ENCODE data around the gene NFKBIZ. TPM values are rescaled to one million over a fixed set of nuclear protein-coding genes. Genes with fewer than 3 reads are reported as not detected.
A peak's percentile ranks its signal among the peaks of the same experiment; 100 is the strongest.

The NFKBIZ gene
- total and polyA plus RNA-seq, 4 experiments from 2014 or later, result 7.3 to 79.5 (median 44.6) TPM

GRCh38 chr3:101838691-101839090 lies 10.6 kb upstream of the NFKBIZ start:
- Mint-ChIP-seq H3K36me3 (peaks cover 5 to 17% of the 10 kb centered on the region in 2 donors), H3K27me3 (no peaks in the 10 kb centered on the region), H3K9me3 (peaks cover 0 to 5% (median 0%) of the 10 kb centered on the region in 8 donors), H3K4me1 (peaks cover 11 to 22% (median 12%) of the 10 kb centered on the region in 4 donors), H3K27ac (peak overlapping the region in 1 of 7 donors; percentile 2), H3K4me3 (no peak overlapping the region)
- ChIA-PET CTCF (ENCODE audit: partially characterized antibody) (interaction anchor here (0.6 to 3.6 kb wide), 4 partner anchors 9 to 387 kb away, joined by 3 to 12 read pairs (median 4); partner anchors contain the start of gene NFKBIZ), POLR2A (ENCODE audit: partially characterized antibody) (interaction anchor here (2.4 to 3.0 kb wide), 2 partner anchors 10 to 11 kb away, joined by 11 to 20 read pairs; partner anchors contain the start of gene NFKBIZ)
- Histone ChIP-seq H3K9me3 (ENCODE audit: control insufficient read depth in 1 of 2, low read length in 2 of 2) (no peaks in the 10 kb centered on the region), H3K4me3 (ENCODE audit: low read length in 2 of 2) (no peak overlapping the region), H3K27me3 (ENCODE audit: insufficient read depth, low read length) (no peaks in the 10 kb centered on the region), H3K36me3 (ENCODE audit: insufficient read depth, low read length) (no peaks in the 10 kb centered on the region), H3K27ac (ENCODE audit: low read depth, low read length) (no peak overlapping the region), H3K4me1 (ENCODE audit: insufficient read depth, low read length) (peaks cover 5% of the 10 kb centered on the region)
- intact Hi-C loops (cut with micrococcal nuclease), result no loop called here
- DNase-seq, result no peak

GRCh38 chr3:101840066-101840465 lies 9.2 kb upstream of the NFKBIZ start:
- Mint-ChIP-seq H3K36me3 (peaks cover 5 to 10% of the 10 kb centered on the region in 2 donors), H3K27ac (no peak overlapping the region), H3K9me3 (peaks cover 0 to 5% (median 0%) of the 10 kb centered on the region in 8 donors), H3K4me3 (no peak overlapping the region), H3K4me1 (peaks cover 0 to 8% (median 2%) of the 10 kb centered on the region in 4 donors), H3K27me3 (no peaks in the 10 kb centered on the region)
- Histone ChIP-seq H3K36me3 (ENCODE audit: insufficient read depth, low read length) (no peaks in the 10 kb centered on the region), H3K27ac (ENCODE audit: low read depth, low read length) (no peak overlapping the region), H3K4me3 (ENCODE audit: low read length in 2 of 2) (no peak overlapping the region), H3K4me1 (ENCODE audit: insufficient read depth, low read length) (no peaks in the 10 kb centered on the region), H3K27me3 (ENCODE audit: insufficient read depth, low read length) (no peaks in the 10 kb centered on the region), H3K9me3 (ENCODE audit: control insufficient read depth in 1 of 2, low read length in 2 of 2) (no peaks in the 10 kb centered on the region)
- intact Hi-C loops (cut with micrococcal nuclease), result no loop called here
- ChIA-PET CTCF (ENCODE audit: partially characterized antibody) (interaction anchor here (3.6 kb wide), 1 partner anchor 9 kb away, joined by 12 read pairs; the partner anchor contains the start of gene NFKBIZ), POLR2A (ENCODE audit: partially characterized antibody) (interaction anchor here (2.4 to 3.0 kb wide), 2 partner anchors 9 to 12 kb away, joined by 11 to 20 read pairs; partner anchors contain the start of gene NFKBIZ)
- DNase-seq, result no peak

DNA sequence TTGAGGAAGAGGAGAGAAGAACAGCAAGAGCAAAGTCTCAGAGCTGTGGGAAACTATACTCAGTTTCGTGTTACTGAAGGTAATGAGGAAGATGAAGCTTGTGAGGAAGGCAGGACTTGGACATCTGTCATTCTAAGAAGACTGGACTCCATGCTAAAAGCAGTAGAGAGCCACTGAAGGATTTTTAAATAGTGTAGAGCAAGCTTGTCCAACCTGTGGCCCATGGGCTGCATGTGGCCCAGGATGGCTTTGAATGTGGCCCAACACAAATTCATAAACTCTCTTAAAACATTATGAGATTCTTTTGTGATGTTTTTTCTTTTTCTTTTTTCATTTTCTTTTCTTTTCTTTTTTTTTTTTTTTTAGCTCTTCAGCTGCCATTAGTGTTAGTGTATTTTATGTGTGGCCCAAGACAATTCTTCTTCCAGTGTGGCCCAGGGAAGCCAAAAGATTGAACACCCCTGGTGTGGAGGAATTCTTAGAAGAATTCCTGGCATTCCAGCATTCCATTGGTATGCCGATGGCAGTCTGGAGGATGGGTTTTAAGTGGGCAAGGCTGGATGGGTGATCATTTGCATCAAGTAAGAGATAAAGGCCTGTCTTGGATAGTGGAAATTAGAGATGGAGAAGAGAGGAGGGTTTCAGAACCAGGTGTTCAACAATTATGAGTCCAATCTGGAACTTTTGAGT lies 6.9 kb upstream of the NFKBIZ start:
- H3K27me3 Mint-ChIP-seq, result no peaks in the 10 kb centered on the region
- intact Hi-C loops (cut with micrococcal nuclease), result no loop called here
- no peak overlapping the region for H3K27ac Mint-ChIP-seq
- H3K4me3 Mint-ChIP-seq, result no peak overlapping the region
- ChIA-PET POLR2A (ENCODE audit: partially characterized antibody) (no interaction called here), CTCF (ENCODE audit: partially characterized antibody) (interaction anchor here (0.9 to 1.6 kb wide), 4 partner anchors 11 to 40 kb away, joined by 3 to 5 read pairs (median 3); no protein-coding TSS in a partner anchor)
- H3K27me3 ChIP-seq (ENCODE audit: insufficient read depth, low read length), result no peaks in the 10 kb centered on the region
- H3K36me3 ChIP-seq (ENCODE audit: insufficient read depth, low read length), result no peaks in the 10 kb centered on the region
- no peak for DNase-seq
- no peak overlapping the region for H3K27ac ChIP-seq (ENCODE audit: low read depth, low read length)
- H3K9me3 ChIP-seq (ENCODE audit: control insufficient read depth in 1 of 2, low read length in 2 of 2), result no peaks in the 10 kb centered on the region
- H3K9me3 Mint-ChIP-seq, result peaks cover 0 to 5% (median 0%) of the 10 kb centered on the region in 8 donors
- peaks cover 5 to 10% of the 10 kb centered on the region in 2 donors for H3K36me3 Mint-ChIP-seq
- no peak overlapping the region for H3K4me3 ChIP-seq (ENCODE audit: low read length in 2 of 2)
- H3K4me1 Mint-ChIP-seq, result peaks cover 0 to 3% (median under 1%) of the 10 kb centered on the region in 4 donors
- no peaks in the 10 kb centered on the region for H3K4me1 ChIP-seq (ENCODE audit: insufficient read depth, low read length)

GRCh38 chr3:101842935-101843330 lies 6.4 kb upstream of the NFKBIZ start:
- Mint-ChIP-seq H3K36me3 (peaks cover 5 to 10% of the 10 kb centered on the region in 2 donors), H3K27me3 (no peaks in the 10 kb centered on the region), H3K4me1 (peaks cover 0 to 3% (median under 1%) of the 10 kb centered on the region in 4 donors), H3K27ac (no peak overlapping the region), H3K4me3 (no peak overlapping the region), H3K9me3 (peaks cover 0 to 5% (median 0%) of the 10 kb centered on the region in 8 donors)
- no peak for DNase-seq
- Histone ChIP-seq H3K27ac (ENCODE audit: low read depth, low read length) (no peak overlapping the region), H3K4me3 (ENCODE audit: low read length in 2 of 2) (no peak overlapping the region), H3K36me3 (ENCODE audit: insufficient read depth, low read length) (no peaks in the 10 kb centered on the region), H3K9me3 (ENCODE audit: control insufficient read depth in 1 of 2, low read length in 2 of 2) (no peaks in the 10 kb centered on the region), H3K4me1 (ENCODE audit: insufficient read depth, low read length) (no peaks in the 10 kb centered on the region), H3K27me3 (ENCODE audit: insufficient read depth, low read length) (no peaks in the 10 kb centered on the region)
- intact Hi-C loops (cut with micrococcal nuclease), result no loop called here
- ChIA-PET POLR2A (ENCODE audit: partially characterized antibody) (no interaction called here), CTCF (ENCODE audit: partially characterized antibody) (interaction anchor here (1.1 to 1.6 kb wide), 3 partner anchors 11 to 37 kb away, joined by 3 read pairs; no protein-coding TSS in a partner anchor)

- CTCF ChIA-PET (ENCODE audit: partially characterized antibody), result interaction anchor here (2.0 kb wide), 1 partner anchor 380 kb away, joined by 5 read pairs; no protein-coding TSS in a partner anchor
- H3K27me3 ChIP-seq (ENCODE audit: insufficient read depth, low read length), result no peaks in the 10 kb centered on the region
- POLR2A ChIA-PET (ENCODE audit: partially characterized antibody), result interaction anchor here (0.7 to 8.2 kb wide), 2 partner anchors 16 to 449 kb away, joined by 3 to 213 read pairs; no protein-coding TSS in a partner anchor
- no peak overlapping the region for H3K27ac ChIP-seq (ENCODE audit: low read depth, low read length)
- Mint-ChIP-seq H3K27ac (no peak overlapping the region), H3K27me3 (no peaks in the 10 kb centered on the region), H3K4me1 (peaks cover 5 to 18% (median 7%) of the 10 kb centered on the region in 4 donors), H3K36me3 (peaks cover 10% of the 10 kb centered on the region in 2 donors), H3K9me3 (peaks cover 0 to 5% (median 1%) of the 10 kb centered on the region in 8 donors), H3K4me3 (no peak overlapping the region)
- H3K4me3 ChIP-seq (ENCODE audit: low read length in 2 of 2), result no peak overlapping the region
- peaks cover 6% of the 10 kb centered on the region for H3K4me1 ChIP-seq (ENCODE audit: insufficient read depth, low read length)
- H3K9me3 ChIP-seq (ENCODE audit: control insufficient read depth in 1 of 2, low read length in 2 of 2), result no peaks in the 10 kb centered on the region
- H3K36me3 ChIP-seq (ENCODE audit: insufficient read depth, low read length), result no peaks in the 10 kb centered on the region
- DNase-seq, result no peak
- intact Hi-C loops (cut with micrococcal nuclease), result no loop called here
Measured at GRCh38 chr3:101845425-101845824, 3.9 kb upstream of the NFKBIZ start.

- no peaks in the 10 kb centered on the region for H3K27me3 ChIP-seq (ENCODE audit: insufficient read depth, low read length)
- H3K4me3 ChIP-seq (ENCODE audit: low read length in 2 of 2), result no peak overlapping the region
- ChIA-PET CTCF (ENCODE audit: partially characterized antibody) (interaction anchor here (0.9 kb wide), 1 partner anchor 42 kb away, joined by 3 read pairs; no protein-coding TSS in a partner anchor), POLR2A (ENCODE audit: partially characterized antibody) (interaction anchor here (1.3 to 8.2 kb wide), 2 partner anchors 18 to 25 kb away, joined by 3 to 213 read pairs; no protein-coding TSS in a partner anchor)
- peak overlapping the region in 4 of 7 donors; percentile 31 to 99 (median 70) for H3K27ac Mint-ChIP-seq
- H3K4me3 Mint-ChIP-seq, result no peak overlapping the region
- H3K36me3 ChIP-seq (ENCODE audit: insufficient read depth, low read length), result no peaks in the 10 kb centered on the region
- H3K9me3 Mint-ChIP-seq, result peaks cover 0 to 5% (median 1%) of the 10 kb centered on the region in 8 donors
- no peak overlapping the region for H3K27ac ChIP-seq (ENCODE audit: low read depth, low read length)
- H3K9me3 ChIP-seq (ENCODE audit: control insufficient read depth in 1 of 2, low read length in 2 of 2), result no peaks in the 10 kb centered on the region
- H3K36me3 Mint-ChIP-seq, result peaks cover 14 to 23% of the 10 kb centered on the region in 2 donors
- DNase-seq, result no peak
- H3K4me1 ChIP-seq (ENCODE audit: insufficient read depth, low read length), result peaks cover 10% of the 10 kb centered on the region
- H3K27me3 Mint-ChIP-seq, result no peaks in the 10 kb centered on the region
- intact Hi-C loops (cut with micrococcal nuclease), result no loop called here
- peaks cover 13 to 31% (median 16%) of the 10 kb centered on the region in 4 donors for H3K4me1 Mint-ChIP-seq
Measured at GRCh38 chr3:101846709-101847108, 2.6 kb upstream of the NFKBIZ start.

- DNase-seq, result no peak
Measured at GRCh38 chr3:101847328-101847727, 2.0 kb upstream of the NFKBIZ start.

More at GRCh38 chr3:101847328-101847727, 2.0 kb upstream of the NFKBIZ start:
- Mint-ChIP-seq H3K27me3 (no peaks in the 10 kb centered on the region), H3K9me3 (peaks cover 0 to 4% (median 0%) of the 10 kb centered on the region in 8 donors), H3K4me1 (peaks cover 19 to 37% (median 22%) of the 10 kb centered on the region in 4 donors), H3K4me3 (peak overlapping the region in 5 of 8 donors; percentile 9 to 50 (median 37)), H3K27ac (peak overlapping the region; percentile 53 to 99 (median 88)), H3K36me3 (peaks cover 15 to 24% of the 10 kb centered on the region in 2 donors)
- Histone ChIP-seq H3K36me3 (ENCODE audit: insufficient read depth, low read length) (peaks cover 6% of the 10 kb centered on the region), H3K9me3 (ENCODE audit: control insufficient read depth in 1 of 2, low read length in 2 of 2) (no peaks in the 10 kb centered on the region), H3K4me3 (ENCODE audit: low read length in 2 of 2) (no peak overlapping the region), H3K27ac (ENCODE audit: low read depth, low read length) (no peak overlapping the region), H3K27me3 (ENCODE audit: insufficient read depth, low read length) (no peaks in the 10 kb centered on the region), H3K4me1 (ENCODE audit: insufficient read depth, low read length) (peaks cover 16% of the 10 kb centered on the region)
- CTCF ChIA-PET (ENCODE audit: partially characterized antibody), result interaction anchor here (0.9 kb wide), 1 partner anchor 43 kb away, joined by 3 read pairs; no protein-coding TSS in a partner anchor
- intact Hi-C loops (cut with micrococcal nuclease), result no loop called here
- POLR2A ChIA-PET (ENCODE audit: partially characterized antibody), result interaction anchor here (1.3 to 8.2 kb wide), 3 partner anchors 8 to 24 kb away, joined by 3 to 213 read pairs (median 20); no protein-coding TSS in a partner anchor

Data from CD4-positive, alpha-beta memory T cell (primary cell).